ENCODE measurements around the gene CACNA1C. TPM values are rescaled to one million over a fixed set of nuclear protein-coding genes. Genes with fewer than 3 reads are reported as not detected.

The CACNA1C gene
- total RNA-seq, 1 donor from 2014 or later, result 0.51 TPM

GRCh38 chr12:2317772-2318171 is 265.0 kb downstream of the CACNA1C start:
- no peak for DNase-seq (ENCODE audit: low read depth in 2 of 2)

GRCh38 chr12:2318286-2318685 is 265.5 kb downstream of the CACNA1C start:
- DNase-seq (ENCODE audit: low read depth in 2 of 2), result no peak

GRCh38 chr12:2319136-2319535 is 266.3 kb downstream of the CACNA1C start:
- DNase-seq (ENCODE audit: low read depth in 2 of 2), result no peak

GRCh38 chr12:2319737-2320506 is 267.1 kb downstream of the CACNA1C start:
- no peak for DNase-seq (ENCODE audit: low read depth in 2 of 2)

GRCh38 chr12:2320841-2321240 is 268.1 kb downstream of the CACNA1C start:
- DNase-seq (ENCODE audit: low read depth in 2 of 2), result no peak

GRCh38 chr12:2322554-2323120 is 269.9 kb downstream of the CACNA1C start:
- no peak for DNase-seq (ENCODE audit: low read depth in 2 of 2)

- DNase-seq (ENCODE audit: low read depth in 2 of 2), result no peak
These were observed 270.9 kb downstream of the CACNA1C start for GRCh38 chr12:2323532-2324255.

GRCh38 chr12:2324387-2324786 is 271.6 kb downstream of the CACNA1C start:
- peak in 1 of 2 donors; percentile 81 for DNase-seq (ENCODE audit: low read depth in 2 of 2)

GRCh38 chr12:2325519-2325918 is 272.7 kb downstream of the CACNA1C start:
- no peak for DNase-seq (ENCODE audit: low read depth in 2 of 2)

GRCh38 chr12:2326470-2326869 is 273.7 kb downstream of the CACNA1C start:
- DNase-seq (ENCODE audit: low read depth in 2 of 2), result no peak

- no peak for DNase-seq (ENCODE audit: low read depth in 2 of 2)
These were observed 275.9 kb downstream of the CACNA1C start for GRCh38 chr12:2328661-2329060.

- no peak for DNase-seq (ENCODE audit: low read depth in 2 of 2)
These were observed 276.9 kb downstream of the CACNA1C start for GRCh38 chr12:2329661-2330210.

- DNase-seq (ENCODE audit: low read depth in 2 of 2), result peak in 1 of 2 donors; percentile 52
These were observed 279.4 kb downstream of the CACNA1C start for GRCh38 chr12:2332236-2332635.

- peak in 1 of 2 donors; percentile 12 for DNase-seq (ENCODE audit: low read depth in 2 of 2)
These were observed 280.2 kb downstream of the CACNA1C start for GRCh38 chr12:2332947-2333346.

- no peak for DNase-seq (ENCODE audit: low read depth in 2 of 2)
These were observed 280.9 kb downstream of the CACNA1C start for GRCh38 chr12:2333491-2334195.

- no peak for DNase-seq (ENCODE audit: low read depth in 2 of 2)
These were observed 281.5 kb downstream of the CACNA1C start for GRCh38 chr12:2334271-2334670.

- no peak for DNase-seq (ENCODE audit: low read depth in 2 of 2)
These were observed 281.9 kb downstream of the CACNA1C start for GRCh38 chr12:2334689-2335088.

- DNase-seq (ENCODE audit: low read depth in 2 of 2), result peak in 1 of 2 donors; percentile 73
These were observed 282.3 kb downstream of the CACNA1C start for GRCh38 chr12:2335109-2335508.

- peak in 1 of 2 donors; percentile 17 for DNase-seq (ENCODE audit: low read depth in 2 of 2)
These were observed 282.7 kb downstream of the CACNA1C start for GRCh38 chr12:2335513-2335912.

- peak in 1 of 2 donors; percentile 29 for DNase-seq (ENCODE audit: low read depth in 2 of 2)
These were observed 283.1 kb downstream of the CACNA1C start for GRCh38 chr12:2335916-2336315.

- peak; percentile 36 to 93 for DNase-seq (ENCODE audit: low read depth in 2 of 2)
These were observed 283.6 kb downstream of the CACNA1C start for GRCh38 chr12:2336409-2336829.
